SH-SY5Y (cell line): ENCODE measurements around the gene PTPN21.

Source experiments
- GATA2 ChIP-seq: IDR thresholded peaks from 2 replicates; pipeline ENCODE4 v1.6.1; 2011; ENCODE audit warnings: mild to moderate bottlenecking, low read depth, low read length
- GATA3 ChIP-seq: IDR thresholded peaks from 2 replicates; pipeline ENCODE4 v1.6.1; 2011; ENCODE audit warnings: low read depth, mild to moderate bottlenecking, low read length, moderate library complexity

DNA sequence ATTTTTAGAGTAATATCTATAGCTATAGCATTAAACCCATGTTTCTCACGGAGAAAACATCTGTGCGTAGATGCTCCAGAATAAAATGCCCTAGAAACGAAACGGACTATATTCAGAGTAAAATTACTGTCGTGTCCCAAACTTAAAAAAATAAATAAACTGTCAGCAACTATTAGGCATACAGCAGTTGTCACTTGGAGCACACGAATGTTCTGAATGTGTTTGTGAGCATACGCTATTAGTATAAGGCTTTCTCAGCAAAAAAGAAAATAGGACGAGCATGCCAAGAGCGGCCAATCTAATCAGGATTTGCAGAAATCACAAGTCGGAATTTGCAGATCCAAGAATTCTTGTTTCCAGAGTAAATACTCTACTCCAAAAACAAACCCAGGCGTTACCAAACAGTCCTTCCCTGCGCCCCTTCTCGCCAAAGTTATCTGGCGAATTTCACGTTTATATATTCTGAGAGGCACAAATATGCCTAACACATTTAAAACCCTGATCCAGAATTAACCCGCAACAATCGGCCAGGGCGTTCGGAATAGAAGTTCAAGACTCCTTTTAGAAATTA is 836 bp downstream of the PTPN21 start:
- TF ChIP-seq GATA3 (no peak), GATA2 (no peak)
